GM19023 (cell line): ENCODE data around the gene NHEJ1.
A peak's percentile ranks its signal among the peaks of the same experiment; 100 is the strongest.

Experiments
- ATAC-seq: cut with Tn5 transposase; IDR thresholded peaks from one replicate; pipeline ENCODE4 v1.9.1; 2021; ENCODE audit warnings: mild to moderate bottlenecking, moderate library complexity; ENCODE audit not compliant: unreplicated experiment

NHEJ1 gene

DNA sequence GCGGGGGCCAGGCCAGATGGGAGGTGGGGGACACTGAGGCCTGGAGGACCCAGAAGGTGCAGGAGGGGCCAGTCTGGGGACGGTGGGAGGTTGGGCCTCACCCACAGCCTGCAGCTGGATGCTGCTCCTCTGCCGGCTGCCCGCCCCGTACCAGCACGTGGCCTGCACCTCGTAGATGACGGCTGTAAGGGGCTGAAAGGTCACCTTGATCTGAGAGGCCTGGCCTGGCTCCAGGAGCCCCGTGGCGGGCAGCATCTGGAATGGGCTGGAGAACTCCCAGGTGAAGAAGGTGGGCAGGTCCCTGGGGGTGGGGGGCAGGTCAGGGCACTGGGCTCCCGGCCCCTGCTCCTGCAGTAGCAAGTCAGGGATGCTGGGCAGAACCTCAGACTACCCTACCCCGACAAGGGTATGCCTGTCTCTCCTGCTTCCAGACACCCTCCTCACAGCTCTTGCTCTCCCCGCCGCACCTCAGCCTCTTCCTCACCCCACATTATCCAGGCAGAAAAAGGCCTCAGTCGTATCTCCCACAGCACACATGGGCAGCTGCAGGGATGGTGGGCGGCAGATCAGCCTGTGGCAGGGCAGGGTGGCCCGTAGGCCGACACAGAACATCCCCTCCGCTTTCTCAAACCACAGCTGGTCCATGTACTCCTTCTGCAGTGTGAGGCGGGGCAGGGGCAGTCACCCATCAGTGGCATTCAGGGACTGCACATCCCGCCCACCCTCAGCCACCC lies 129.4 kb downstream of the NHEJ1 start:
- ATAC-seq, result no peak

DNA sequence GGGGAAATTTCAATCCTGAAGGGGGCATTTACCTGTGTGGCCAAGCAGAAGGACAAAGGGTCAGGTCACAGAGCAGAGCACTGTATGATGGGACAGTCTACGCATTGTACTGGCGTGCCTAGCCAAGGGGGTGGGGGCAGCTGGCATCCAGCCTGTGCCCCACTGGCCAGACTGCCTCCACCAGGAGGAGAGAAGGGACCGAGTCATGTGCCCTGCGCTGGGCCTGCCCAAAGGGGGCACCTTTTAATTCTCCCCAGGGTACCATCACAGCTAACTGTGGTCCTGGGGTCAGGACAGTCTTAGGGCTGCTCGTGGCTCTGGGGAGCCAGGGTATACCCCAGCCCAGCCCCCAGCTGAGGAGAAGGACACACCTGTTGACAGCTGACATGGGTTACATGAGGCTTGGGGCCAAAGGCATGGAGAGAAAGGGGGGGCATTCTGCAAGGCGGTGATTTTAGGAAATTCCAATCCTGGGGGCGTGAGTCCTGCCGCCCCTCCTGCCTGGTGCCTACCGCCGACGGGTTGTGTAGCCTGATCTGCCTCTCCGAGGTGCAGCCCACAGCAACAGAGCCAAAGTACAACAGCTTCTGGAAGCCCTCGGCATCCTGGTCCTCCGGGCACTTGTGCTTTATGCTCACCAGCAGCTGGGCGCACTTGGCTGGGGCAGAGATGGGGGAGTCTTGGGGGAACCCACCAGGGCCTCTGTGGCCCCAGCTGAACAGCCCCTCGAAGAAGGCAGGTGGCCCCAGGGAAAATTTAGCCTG lies 130.3 kb downstream of the NHEJ1 start:
- no peak for ATAC-seq

DNA sequence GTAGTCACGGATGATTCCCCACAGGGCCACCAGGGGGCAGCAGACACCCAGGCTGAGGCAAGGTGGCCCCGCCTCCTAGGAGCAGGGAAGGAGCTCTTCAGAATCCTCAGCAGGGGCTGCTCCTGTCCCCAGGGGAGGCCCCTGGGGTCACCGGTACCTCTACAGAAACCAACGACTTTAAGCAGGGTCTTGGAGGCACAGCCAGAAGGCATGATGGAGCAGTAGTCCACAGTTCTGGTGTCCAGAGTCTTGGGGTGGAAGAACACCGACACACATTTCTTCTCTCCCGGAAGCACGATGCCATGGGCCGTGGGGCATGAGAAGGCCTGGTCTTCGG lies 130.8 kb downstream of the NHEJ1 start:
- peak; percentile 70 for ATAC-seq

DNA sequence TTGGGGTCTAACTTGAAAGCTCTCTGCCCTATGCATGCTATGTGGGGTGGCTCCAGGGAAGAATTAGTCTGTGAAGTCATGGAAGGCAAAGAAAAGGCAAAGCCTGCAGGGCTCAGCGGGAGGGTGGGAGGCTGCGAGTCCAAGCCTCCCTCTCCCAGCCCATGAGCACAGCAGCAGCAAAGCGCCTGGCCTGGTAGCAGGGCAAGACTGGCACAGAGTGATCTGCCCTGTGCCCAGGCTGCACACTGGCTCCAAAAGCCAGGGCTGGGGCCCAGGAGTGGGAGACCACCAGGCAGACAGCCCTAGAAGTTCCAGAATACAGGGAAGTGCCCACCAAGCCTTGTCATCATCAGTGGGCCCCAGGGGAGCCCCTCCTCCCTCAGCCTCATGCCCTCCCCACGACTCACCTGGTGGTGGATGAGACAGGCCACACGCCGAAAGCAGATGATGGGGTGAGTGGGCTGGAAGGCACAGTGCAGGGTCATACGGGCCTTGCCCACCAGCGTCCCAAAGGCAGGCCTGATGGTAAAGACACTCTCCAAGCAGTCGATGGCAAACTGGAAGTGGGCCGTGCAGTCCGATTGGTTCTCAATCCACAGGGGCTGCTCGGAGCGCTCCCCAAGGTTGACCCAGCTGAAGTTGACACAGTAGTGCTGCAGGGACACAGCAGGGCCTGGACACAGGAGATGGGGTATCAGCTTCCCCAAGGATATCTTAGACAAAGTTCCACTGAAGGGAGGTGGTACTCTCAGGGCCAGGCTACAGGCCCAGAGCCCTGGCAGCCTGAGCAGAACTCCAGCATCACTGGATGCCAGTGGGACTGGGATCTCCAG lies 131.4 kb downstream of the NHEJ1 start:
- no peak for ATAC-seq

DNA sequence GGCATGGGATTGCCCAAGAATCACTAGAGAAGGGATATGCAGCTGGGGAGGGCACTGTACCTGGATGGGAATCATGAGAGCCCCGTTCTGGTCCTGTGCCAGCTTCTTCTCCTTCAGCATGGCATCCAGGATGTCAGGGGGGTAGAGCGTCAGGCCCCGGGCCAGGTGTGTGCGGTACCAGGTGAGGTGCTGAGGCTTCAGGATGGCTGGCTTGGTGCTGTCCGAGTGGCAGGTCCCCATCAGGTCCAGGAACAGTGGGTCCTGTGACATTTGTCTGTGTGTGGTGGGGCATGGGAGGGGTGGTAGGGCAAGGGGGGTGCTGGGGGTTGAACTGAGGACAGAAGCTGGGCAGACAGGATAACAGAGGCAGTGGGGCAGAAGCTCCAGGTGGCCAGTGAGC lies 132.5 kb downstream of the NHEJ1 start:
- ATAC-seq, result no peak

DNA sequence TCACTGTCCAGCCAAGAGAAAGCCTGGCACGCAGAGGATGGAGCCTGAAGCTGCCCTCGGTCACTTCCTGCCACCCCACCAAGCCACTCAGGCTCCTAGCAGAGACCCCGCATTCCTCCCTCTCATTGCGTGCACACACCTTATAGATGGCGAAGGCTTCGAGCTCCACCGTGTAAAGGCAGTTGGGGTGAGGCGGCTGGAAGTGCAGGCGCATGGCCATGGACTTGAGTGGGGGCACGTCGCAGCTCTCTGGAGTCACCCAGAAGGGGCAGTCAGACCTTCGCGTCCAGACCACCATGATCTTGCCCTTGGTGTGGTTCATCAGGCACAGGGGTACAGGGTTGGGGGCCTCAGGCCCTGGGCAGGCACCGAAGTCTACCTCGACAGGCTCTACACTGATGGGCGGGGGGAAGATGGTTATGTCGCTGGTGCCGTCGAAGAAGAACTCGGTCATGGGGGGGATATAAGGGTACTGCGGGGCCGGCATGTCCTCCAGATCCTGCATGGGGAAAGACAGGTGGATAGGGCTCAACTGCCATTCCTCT lies 133.0 kb downstream of the NHEJ1 start:
- no peak for ATAC-seq

DNA sequence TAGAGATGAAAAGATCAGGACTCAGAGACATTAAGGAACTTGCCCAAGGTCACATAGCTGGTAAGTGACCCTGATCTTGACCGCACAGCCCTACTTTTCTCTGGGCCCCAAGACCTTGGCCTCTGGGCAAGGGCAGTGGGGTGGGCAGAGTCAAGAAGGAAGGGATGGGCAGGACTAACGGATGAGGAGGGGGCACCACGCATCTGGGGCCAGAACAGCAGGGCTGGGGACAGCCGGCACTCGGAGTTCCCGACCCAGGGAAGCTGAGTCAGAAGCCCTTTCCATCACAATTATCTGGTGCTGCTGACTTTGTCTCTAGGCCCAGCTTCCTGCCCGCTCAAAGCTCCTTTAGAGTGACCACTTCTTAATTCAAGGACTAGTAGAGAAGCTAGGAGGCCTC lies 133.7 kb downstream of the NHEJ1 start:
- no peak for ATAC-seq

DNA sequence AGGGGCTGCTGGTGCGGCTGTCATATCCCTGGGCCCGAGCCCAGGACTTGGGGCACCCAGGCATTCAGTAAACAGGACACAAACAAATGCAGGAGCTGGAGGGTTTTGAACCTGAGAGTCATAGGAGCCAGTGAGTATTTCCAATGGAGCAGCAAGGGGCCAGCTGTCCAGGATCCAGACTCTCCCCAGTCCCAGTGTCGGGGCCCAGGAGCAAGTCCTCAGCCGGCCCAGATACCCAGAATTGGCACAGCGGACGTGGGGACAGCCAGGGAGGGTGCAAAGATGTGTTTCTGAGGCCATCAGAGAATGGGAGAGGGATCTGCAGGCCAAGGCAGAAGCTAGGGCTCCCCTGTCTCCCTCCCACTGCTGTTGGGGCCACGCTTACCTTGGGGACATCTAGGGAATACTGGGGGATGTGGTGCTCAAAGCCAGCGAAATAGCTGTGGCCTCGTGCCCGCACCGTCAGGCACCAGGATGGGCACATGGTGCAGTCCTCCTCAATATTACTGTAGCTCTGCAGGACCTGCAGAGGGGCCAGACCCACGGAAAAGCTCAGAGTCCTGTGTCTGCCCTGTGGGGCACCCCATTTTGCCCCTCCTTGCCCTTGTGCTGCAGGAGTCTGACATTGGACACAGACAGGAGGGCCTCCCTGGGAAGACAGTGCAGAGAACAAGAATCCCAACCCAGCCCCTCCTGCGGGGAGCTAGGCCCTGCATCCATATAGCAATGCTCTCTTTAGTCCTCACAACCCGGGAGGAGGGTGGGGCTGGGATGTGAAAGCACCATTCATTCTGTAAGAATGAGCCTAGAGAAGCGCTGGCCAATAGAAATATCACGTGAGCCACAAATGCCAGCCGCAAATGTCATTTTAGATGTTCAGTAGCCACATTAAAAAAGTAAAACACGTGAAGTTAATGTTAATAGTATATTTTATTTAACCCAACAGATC lies 134.7 kb downstream of the NHEJ1 start:
- no peak for ATAC-seq
